Activated CD8-positive, alpha-beta T cell treated with anti-CD3 and anti-CD28 coated beads for 36 hours (primary cell): ENCODE data around the gene ALS2CL. TPM values are rescaled to one million over a fixed set of nuclear protein-coding genes. Genes with fewer than 3 reads are reported as not detected.

Experiments
- ATAC-seq: fragments of 200-7000 bp; cut with Tn5 transposase; one replicate; pipeline ENCODE4 v1.10.0; 2021; ENCODE audit warnings: mild to moderate bottlenecking, moderate library complexity
- CTCF ChIA-PET: fragments of 350-600 bp; sonication (Branson Sonifier 250); formaldehyde crosslinking; loops from one replicate; lab custom pipeline; 2021; ENCODE audit warnings: antibody characterized with exemption; lab: Charles Lee
- POLR2A ChIA-PET: fragments of 350-600 bp; sonication (Branson Sonifier 250); formaldehyde crosslinking; loops from one replicate; lab custom pipeline; 2021; ENCODE audit warnings: antibody characterized with exemption; lab: Charles Lee
- DNase-seq: peaks from one replicate; pipeline ENCODE4 v3.0.0-alpha.2; 2020
- H3K27ac Mint-ChIP-seq: one replicate; pipeline ENCODE4 v1.8.0; 2021; ENCODE audit warnings: mild to moderate bottlenecking, mixed read lengths
- H3K27me3 Mint-ChIP-seq: one replicate; pipeline ENCODE4 v1.8.0; 2021; ENCODE audit warnings: mixed read lengths
- H3K36me3 Mint-ChIP-seq: one replicate; pipeline ENCODE4 v1.8.0; 2021; ENCODE audit warnings: low read depth, mixed read lengths
- H3K4me1 Mint-ChIP-seq: one replicate; pipeline ENCODE4 v1.8.0; 2021; ENCODE audit warnings: low read depth, mixed read lengths
- H3K4me3 Mint-ChIP-seq: one replicate; pipeline ENCODE4 v1.8.0; 2021; ENCODE audit warnings: mild to moderate bottlenecking, moderate library complexity, mixed read lengths
- H3K9me3 Mint-ChIP-seq: one replicate; pipeline ENCODE4 v1.8.0; 2021; ENCODE audit warnings: mixed read lengths
- intact Hi-C: fragments of 100-400 bp; cut with micrococcal nuclease; formaldehyde crosslinking; loops from one replicate; pipeline ENCODE4 v1.10.0; 2022
- total RNA-seq, 2 experiments: library from RNA; stranded (reverse); gene quantifications; one replicate each; pipeline ENCODE4 v1.2.3, GENCODE V29; 2021
- TF ChIP-seq, protein P1 (sequence below): fragments of 200-600 bp; IDR thresholded peaks from one replicate; pipeline ENCODE4 v1.8.0; 2022; ENCODE audit warnings: antibody characterized with exemption, mild to moderate bottlenecking

Gene ALS2CL
- total RNA-seq, 2 experiments from 2014 or later, result 1.7 to 2.0 TPM

GRCh38 chr3:46675843-46676567 is 17.5 kb downstream of the ALS2CL start:
- Mint-ChIP-seq H3K27ac (no peak overlapping the region), H3K27me3 (no peaks in the 10 kb centered on the region), H3K36me3 (no peaks in the 10 kb centered on the region), H3K9me3 (no peaks in the 10 kb centered on the region), H3K4me1 (no peaks in the 10 kb centered on the region), H3K4me3 (no peak overlapping the region)
- DNase-seq (no peak), ATAC-seq (no peak)
- intact Hi-C loops, result no loop called here
- TF ChIP-seq, protein P1, sequence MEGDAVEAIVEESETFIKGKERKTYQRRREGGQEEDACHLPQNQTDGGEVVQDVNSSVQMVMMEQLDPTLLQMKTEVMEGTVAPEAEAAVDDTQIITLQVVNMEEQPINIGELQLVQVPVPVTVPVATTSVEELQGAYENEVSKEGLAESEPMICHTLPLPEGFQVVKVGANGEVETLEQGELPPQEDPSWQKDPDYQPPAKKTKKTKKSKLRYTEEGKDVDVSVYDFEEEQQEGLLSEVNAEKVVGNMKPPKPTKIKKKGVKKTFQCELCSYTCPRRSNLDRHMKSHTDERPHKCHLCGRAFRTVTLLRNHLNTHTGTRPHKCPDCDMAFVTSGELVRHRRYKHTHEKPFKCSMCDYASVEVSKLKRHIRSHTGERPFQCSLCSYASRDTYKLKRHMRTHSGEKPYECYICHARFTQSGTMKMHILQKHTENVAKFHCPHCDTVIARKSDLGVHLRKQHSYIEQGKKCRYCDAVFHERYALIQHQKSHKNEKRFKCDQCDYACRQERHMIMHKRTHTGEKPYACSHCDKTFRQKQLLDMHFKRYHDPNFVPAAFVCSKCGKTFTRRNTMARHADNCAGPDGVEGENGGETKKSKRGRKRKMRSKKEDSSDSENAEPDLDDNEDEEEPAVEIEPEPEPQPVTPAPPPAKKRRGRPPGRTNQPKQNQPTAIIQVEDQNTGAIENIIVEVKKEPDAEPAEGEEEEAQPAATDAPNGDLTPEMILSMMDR, result no peak
- ChIA-PET CTCF (no interaction called here), POLR2A (no interaction called here)

GRCh38 chr3:46675426-46675825 is 18.1 kb downstream of the ALS2CL start:
- CTCF ChIA-PET, result no interaction called here
- TF ChIP-seq, protein P1, result no peak
- intact Hi-C loops, result no loop called here
- no peaks in the 10 kb centered on the region for H3K27me3 Mint-ChIP-seq
- no peak for DNase-seq
- H3K4me1 Mint-ChIP-seq, result no peaks in the 10 kb centered on the region
- POLR2A ChIA-PET, result no interaction called here
- H3K36me3 Mint-ChIP-seq, result no peaks in the 10 kb centered on the region
- ATAC-seq, result no peak
- H3K27ac Mint-ChIP-seq, result no peak overlapping the region
- H3K4me3 Mint-ChIP-seq, result no peak overlapping the region
- H3K9me3 Mint-ChIP-seq, result no peaks in the 10 kb centered on the region

GRCh38 chr3:46674031-46674845 is 19.2 kb downstream of the ALS2CL start:
- no peaks in the 10 kb centered on the region for H3K36me3 Mint-ChIP-seq
- DNase-seq (no peak), ATAC-seq (no peak)
- POLR2A ChIA-PET, result no interaction called here
- no peaks in the 10 kb centered on the region for H3K9me3 Mint-ChIP-seq
- CTCF ChIA-PET, result interaction anchor here (0.8 kb wide), 1 partner anchor 186 kb away, joined by 3 read pairs; no protein-coding TSS in a partner anchor
- H3K4me3 Mint-ChIP-seq, result no peak overlapping the region
- no peak overlapping the region for H3K27ac Mint-ChIP-seq
- TF ChIP-seq, protein P1, result no peak
- intact Hi-C loops, result no loop called here
- no peaks in the 10 kb centered on the region for H3K27me3 Mint-ChIP-seq
- no peaks in the 10 kb centered on the region for H3K4me1 Mint-ChIP-seq

DNA sequence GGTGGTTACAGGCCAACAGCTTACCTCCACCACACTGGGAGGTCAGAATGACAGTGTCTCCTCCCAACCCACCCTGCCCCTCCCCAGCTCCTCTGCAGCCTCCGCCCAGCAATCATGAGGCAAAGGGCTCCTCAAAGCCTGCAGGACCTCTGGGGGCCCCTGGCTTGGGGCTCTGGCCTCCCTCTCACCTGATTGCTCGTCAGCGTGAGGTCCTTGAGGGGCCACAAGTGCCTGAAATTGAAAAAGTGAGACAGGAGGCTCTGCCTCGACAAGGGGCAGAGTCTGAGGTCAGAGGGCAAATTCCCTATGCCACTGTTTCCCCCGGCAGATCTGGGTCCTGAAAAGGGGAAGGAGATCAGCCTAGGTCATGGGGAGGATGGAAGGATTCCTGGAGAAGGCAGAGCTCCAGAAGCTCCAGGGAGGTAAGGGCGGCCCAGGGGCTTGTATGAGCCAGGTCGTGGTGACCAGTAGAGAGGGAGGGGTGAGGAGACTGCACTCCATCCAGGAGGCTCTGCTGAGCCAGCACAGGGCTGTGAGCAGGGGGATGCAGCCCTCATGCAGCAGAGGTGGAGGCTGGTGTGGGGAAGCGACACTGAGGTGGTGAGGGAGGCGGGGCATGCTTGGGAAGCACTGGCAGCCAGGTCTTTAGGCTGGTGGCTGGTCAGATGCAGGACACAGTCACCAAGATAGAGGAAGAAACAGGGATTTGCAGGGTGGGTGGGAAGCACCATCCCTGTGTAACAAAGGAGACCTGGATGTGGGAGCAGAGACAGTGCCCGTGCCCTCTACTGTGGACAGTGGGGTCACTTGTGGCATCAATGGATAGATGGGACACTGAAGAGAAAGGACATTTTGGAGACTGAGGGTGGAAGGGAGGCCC is 20.1 kb downstream of the ALS2CL start:
- Mint-ChIP-seq H3K9me3 (no peaks in the 10 kb centered on the region), H3K4me1 (no peaks in the 10 kb centered on the region), H3K36me3 (no peaks in the 10 kb centered on the region), H3K27ac (no peak overlapping the region), H3K27me3 (no peaks in the 10 kb centered on the region), H3K4me3 (no peak overlapping the region)
- CTCF ChIA-PET, result interaction anchor here (0.8 kb wide), 1 partner anchor 185 kb away, joined by 3 read pairs; no protein-coding TSS in a partner anchor
- TF ChIP-seq, protein P1, result no peak
- POLR2A ChIA-PET, result interaction anchor here (0.5 kb wide), 1 partner anchor 23 kb away, joined by 3 read pairs; no protein-coding TSS in a partner anchor
- ATAC-seq (no peak), DNase-seq (no peak)
- intact Hi-C loops, result no loop called here
